GM18526 (cell line): ENCODE results near the gene SYT3.

Experiments
- POLR2A ChIP-seq: IDR thresholded peaks from 3 replicates; pipeline ENCODE4 v1.6.1; 2011; ENCODE audit not compliant: insufficient read length; ENCODE audit errors: extremely low read depth

SYT3 gene, protein sequence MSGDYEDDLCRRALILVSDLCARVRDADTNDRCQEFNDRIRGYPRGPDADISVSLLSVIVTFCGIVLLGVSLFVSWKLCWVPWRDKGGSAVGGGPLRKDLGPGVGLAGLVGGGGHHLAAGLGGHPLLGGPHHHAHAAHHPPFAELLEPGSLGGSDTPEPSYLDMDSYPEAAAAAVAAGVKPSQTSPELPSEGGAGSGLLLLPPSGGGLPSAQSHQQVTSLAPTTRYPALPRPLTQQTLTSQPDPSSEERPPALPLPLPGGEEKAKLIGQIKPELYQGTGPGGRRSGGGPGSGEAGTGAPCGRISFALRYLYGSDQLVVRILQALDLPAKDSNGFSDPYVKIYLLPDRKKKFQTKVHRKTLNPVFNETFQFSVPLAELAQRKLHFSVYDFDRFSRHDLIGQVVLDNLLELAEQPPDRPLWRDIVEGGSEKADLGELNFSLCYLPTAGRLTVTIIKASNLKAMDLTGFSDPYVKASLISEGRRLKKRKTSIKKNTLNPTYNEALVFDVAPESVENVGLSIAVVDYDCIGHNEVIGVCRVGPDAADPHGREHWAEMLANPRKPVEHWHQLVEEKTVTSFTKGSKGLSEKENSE

DNA sequence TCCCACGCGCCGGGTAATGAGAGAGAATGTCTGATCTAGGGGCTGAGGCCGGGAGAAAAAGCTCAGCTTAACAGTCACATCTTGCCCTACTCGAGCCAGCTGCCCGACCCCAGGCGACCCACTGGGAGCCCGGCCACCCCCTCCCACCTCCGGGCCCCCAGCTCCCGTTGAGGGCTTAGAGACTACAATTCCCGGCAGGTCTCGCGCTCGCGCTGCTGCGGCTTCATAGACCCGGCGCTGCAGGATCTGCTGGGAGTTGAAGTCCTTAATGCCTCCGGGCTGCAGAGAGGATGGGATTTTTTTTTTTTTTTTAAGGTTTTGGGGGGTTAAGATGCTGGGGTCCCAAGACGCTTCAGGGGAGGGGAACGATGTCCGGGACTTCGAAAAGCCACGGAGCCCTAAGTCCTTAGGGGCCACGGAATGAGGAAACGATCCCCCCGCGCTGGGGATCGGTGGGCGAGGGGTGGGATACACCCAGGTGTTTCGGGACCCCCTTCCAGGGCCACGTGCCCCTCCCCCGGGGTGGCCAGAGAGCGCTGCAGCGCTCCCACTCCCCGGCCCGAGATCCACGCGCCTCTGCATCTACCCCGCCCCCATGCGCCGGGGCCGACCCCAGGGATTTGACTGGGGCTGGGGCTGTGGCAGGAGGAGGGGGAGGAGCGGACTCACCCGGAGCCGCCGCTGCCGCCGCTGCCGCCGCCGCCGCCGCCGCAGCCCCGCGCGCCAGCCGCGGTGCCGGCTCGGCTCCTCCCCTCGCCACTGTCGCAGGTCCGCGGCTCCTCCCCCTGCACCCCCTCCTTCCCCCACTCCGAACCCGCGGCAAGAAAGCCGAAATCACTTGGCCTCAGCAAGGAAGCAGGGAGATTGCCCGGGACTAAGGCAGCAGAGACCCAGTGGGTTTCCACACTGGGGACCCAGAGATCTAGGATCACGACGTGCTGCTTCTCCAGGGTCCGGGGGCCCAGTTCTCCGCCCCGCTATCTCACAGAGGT lies at the start of gene SYT3:
Gene SYT3 (minus strand): TSS at position 761 of the 992 bp plus-strand sequence. CDS start 2,470 bp downstream, outside the sequence.
- TF ChIP-seq POLR2A, result no peak

DNA sequence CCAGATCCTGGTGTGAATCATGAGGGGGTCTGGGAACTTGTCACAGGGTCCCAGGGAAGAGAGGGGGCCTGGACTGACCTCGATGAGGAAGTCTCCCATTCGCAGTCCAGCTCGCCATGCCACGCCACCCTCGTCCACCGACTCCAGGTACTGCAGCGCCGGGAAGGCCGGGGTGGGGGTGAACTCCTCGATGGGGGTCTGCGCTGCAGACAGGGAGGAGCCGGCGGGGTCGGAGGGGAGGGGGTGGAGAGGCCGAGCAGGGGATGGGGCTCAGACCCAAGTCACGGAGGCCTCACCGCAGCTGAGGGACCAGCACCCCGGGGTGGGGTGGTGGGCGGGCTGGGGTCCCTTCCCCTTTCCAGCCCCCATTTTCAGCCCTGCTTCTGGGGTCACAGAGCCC lies 49.1 kb upstream of the SYT3 start:
- TF ChIP-seq POLR2A, result no peak

DNA sequence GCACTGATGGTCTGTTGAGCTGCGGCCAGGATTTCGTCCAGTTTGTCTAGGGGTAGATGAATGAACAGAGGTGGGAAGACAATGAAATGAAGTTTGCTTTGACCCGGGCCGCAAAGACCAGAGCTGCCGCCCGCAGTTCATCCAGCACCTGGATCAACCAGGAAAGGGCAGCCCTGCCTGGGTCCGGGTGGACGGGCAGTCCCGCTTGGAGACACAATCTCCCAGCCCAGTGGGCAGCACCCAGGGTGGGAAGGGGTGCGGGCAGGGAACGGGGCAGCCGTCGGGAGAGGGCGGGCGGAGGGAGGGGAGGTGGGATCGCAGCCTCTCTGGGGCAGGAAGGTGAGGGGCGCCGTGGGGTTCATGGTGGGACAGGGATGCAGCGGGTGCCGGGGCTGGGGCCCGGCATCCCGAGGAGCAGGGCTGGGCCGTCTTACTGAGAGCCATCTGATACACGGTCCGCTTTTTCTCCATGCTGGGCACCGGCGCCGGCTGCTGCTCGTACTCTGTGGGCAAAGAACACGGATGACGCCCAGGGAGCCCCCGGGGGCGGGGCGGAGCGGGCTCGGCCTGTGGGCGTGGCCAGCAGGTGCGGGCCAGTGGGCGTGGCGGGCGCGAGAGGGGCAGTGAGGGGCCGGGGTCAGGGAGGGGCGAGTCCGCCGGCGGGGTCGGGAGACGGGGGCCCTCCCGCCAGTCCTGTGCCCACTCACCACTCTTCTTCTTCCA lies 46.8 kb upstream of the SYT3 start:
- no peak for TF ChIP-seq POLR2A

DNA sequence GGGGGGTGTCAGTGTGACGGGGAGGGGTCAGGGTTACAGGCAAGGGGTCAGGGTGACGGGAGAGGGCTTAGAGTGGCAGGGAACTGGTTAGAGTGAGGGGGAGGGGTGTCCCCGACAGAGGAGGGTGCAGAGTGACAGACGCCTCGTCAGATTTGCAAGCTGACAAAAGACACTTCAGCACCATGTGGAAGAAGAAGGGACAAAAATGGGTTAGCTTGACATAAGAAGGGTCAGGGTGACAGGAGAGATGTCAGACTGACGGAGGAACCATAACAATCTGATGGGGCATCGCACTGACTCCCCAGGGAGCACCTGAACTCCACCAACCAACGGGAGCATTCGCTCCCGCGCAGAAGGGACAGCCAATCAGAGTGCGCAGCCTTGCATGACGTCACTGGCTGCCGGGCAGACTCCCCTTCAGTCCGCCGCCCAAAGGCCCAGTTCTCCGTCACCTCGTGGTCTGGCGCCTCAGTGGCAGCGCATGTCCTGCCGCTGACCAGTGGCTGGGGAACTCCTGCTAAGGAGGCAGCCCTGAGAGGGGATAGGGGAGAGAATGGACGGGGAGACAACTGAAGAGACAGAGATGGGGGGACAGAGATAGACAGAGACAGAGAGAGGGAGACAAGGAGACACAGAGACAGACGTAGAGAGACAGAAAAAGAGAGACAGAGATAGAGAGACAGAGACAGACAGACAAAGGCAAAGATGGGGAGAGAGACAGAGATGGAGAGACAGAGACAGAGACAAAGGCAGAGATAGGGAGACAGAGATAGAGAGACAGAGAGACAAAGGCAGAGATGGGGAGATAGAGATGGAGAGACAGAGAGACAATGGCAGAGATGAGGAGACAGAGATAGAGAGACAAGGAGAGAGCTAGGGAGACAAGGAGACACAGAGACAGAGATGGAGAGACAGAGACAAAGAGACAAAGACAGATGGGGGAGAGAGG lies 39.8 kb upstream of the SYT3 start:
- no peak for TF ChIP-seq POLR2A

DNA sequence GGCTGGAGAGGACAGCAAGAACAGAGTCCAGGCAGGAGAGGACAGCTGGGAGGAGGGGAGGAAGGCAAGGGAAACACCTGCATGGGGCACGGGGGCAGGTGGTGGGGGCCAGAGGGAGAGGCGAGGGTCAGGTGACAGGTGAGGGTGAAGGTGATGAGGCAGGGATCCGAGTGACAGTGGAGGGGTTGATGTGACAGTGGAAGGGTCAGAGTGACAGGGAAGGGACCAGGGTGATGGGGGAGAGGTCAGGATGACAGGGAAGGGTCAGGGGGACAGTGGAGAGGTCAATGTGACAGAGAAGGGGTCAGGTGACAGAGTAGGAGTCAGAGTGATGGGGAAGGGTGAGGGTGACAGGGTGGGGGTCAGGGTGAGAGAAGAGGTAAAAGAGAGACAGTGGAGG lies 38.6 kb upstream of the SYT3 start:
- TF ChIP-seq POLR2A, result no peak

DNA sequence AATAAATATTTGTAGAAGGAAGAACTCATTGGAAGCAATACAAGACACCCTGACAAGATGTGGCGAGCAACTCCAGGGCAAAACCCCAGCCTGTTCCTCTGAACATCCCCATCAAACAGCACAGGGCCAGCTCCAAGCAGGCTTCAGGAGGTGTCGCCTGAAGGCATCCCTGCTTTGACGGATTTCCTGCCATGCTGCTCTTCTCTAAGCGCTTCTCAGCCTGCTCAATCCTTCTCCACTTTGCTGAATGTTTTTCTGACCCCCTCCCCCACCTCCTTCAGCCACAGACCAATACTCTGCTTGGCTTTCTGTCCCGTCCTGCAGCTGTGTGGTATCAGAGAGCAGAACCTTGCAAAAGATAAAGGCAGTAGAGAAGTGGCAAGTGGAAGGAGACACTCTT lies 38.0 kb upstream of the SYT3 start:
- TF ChIP-seq POLR2A, result no peak

DNA sequence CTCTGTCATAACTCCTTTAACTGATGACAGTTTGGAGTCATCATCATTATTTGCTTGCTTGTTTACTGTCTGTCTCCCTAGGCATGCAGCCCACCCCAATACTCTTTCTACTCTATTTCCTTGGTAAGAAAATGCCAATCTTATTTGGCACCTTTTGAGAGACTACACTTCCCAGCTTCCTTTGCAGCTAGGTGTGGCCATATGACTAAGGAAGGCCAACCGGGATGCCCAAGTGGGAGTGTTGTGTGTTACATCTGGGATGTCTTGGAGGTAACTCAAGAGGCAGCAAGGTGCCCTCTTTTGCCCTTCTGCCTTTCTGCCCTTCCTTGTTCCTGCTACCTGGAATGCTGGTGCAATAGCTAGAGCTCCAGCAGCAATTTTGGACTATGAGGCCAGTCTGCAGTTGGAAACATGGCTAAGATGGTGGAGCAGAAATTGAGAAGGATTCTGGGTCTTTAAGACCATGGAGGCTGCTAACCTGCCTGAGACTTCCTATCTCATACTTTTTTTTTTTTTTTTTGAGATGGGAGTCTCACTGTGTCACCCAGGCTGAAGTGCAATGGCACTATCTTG lies 37.0 kb upstream of the SYT3 start:
- TF ChIP-seq POLR2A, result no peak

DNA sequence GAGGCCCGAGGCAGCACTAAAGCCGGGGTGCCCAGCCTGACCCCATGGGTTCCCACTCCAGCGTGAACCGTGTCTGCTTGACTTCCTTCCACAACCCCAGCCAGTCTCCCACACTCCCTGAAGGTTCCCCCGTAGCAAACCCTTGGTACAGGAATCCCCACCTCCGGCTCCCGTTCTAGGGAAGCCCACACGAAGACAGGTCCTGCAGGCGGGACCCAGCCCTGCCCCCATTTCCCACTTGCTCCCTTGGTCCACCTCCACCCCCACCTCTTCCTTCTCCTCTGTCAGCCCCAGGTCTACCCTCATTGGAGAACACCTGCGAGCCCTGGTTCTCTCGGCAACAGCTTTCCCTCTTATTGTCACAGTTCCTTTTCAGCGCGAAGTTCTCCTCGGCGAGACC lies 33.4 kb upstream of the SYT3 start:
- TF ChIP-seq POLR2A, result no peak

DNA sequence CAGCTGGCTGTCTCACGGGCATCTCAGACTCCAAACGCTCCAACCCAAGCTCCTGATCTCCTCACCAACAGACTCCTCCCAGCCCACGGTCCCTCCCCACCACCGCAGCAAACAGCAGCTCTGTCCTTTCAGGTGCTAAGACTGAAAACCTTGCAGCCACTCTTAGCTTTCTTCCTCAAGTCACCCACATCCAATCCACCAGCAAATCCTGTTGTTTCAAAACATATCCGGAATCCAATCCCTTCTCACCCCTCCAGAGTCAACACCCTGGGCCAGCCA lies 30.4 kb upstream of the SYT3 start:
- no peak for TF ChIP-seq POLR2A

DNA sequence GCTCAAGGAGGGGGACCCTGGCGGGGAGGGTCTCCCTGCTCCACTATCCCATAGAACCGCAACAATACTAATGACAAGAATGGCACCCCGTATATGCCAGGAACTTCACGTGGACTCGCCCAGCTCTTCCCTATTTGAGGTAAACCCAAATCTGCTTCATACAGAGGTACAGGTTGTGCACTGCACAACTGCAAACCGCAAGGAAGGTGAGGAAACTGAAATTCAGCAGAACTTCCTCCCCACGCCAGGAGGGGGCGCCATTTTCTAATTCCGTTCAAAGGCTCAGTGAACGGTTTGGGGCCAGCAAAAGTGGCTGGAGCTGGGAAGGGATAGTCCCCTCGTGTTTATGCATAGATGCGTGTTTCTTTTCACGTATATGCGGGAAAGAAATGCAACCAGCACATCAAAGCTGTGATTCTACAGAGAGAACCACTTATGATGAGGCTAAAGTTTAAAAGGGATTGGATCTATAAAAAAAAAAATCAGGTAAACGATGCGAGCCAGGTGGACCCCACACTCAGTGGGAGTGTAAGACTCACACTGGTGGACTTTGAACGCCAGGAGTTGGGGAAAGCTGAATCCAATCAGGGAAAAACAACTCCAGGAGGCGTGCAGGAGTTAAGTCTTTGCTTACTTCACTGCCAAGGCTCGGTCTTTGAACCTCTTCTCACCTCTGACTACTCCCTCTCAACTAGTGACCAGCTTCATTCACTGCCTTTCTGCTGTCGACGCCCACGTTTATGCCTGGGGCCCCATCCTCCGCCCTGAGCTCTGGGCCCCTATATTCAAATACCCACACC lies 29.8 kb upstream of the SYT3 start:
- TF ChIP-seq POLR2A, result no peak

DNA sequence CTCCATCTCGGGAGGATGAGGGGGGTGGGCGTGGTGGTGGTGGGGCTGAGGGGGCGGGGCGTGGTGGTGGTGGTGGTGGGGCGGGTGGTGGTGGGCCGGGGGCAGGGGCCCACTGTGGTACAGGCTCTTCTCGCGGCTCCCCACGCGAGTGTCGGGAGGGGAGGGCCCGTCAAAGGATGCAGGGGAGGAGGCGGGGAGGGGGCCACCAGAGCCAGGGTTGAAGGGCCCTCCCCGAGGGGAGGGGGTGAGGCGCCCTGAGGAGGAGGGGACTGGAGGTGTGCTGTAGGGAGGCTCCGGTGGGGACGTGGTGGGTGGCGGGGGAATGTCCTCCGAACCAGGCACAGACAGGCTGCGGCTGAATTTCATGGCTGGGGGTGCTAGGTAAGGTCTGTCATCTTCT lies 29.2 kb upstream of the SYT3 start:
- TF ChIP-seq POLR2A, result no peak

DNA sequence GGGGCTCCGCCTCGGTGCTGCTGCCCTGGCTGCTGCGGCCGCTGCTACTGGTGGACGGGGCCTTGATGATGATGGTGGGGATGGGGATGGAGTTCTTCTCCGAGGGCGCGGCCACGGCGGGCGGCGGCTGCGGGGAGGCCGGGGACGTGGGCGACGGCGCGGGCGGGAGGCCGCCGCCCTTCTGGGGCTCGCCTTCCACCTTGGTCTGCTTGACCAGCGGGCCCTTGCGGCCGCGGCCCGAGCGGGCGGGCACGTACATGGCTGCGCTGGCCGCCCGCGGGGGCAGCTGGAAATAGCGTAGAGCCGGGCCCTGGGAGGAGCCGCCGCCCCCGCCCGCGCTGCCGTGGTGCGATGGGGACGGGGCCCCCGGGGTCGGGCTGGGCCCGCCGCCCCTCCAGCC lies 28.7 kb upstream of the SYT3 start:
- TF ChIP-seq POLR2A, result no peak

DNA sequence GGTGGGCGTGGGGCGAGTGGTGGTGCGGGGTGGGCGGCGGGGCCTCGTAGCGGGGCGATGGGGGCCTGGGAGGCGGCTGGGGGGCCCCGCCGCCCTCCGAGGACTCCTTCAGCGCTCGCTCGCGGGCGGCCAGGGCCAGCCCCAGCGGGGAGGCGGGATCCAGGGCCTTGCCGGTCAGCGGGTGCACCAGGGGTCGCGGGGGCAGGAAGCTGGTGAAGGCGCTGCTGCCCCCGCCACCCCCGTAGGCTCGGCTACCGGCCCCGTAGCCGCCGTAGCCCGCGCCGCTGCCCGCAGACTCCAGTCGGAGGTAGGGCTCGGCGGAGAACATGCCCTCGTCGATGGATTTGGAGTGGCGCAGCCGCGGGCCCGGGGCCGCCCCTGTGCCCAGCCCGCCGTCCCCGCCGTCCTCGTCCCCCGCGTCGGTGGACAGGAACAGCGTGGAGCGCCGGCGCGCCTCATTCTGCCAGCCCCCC lies 28.1 kb upstream of the SYT3 start:
- no peak for TF ChIP-seq POLR2A

DNA sequence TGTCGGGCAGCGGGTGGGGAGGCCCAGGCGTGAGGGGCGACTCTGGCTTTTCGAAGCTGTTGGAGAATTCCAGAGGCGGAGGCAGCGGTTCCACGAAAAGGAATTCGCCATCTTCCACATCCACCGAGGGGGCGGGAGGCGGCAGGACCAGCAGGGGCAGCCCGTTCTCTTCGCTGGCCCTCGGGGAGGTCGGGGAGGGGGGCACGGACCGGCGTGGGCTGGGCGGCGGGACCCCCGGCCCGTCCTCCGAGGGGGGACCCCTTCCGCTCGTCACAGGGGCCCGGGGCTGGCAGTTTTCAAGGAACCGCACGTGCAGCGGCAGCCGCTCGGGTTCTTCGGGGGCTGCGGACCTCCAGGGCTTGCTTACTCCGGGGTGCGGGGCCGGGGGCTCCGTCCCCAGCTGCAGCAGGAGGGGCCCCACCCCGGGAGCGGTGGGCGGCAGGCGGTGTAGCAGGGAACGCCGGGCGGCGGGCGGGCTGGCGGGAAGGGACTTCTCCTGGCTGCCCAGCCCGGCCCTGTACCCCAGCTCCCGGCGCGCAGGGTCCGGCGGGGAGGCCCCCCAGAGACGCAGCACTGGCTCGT lies 27.6 kb upstream of the SYT3 start:
- TF ChIP-seq POLR2A, result no peak
